Measurements from ENCODE around the gene AIDA.

- TF ChIP-seq CTCF (conservative IDR thresholded peaks at IDR 0.05; ENCODE audit: low read depth, low read length): peak; percentile 90
- no peak for TF ChIP-seq EZH2 (IDR thresholded peaks at IDR 0.05; ENCODE audit: borderline replicate concordance, low read depth, low read length, poor library complexity, severe bottlenecking)
Measured at GRCh38 chr1:222634180-222635013, 77.9 kb downstream of the AIDA start.
